Mammary epithelial cell (primary cell): ENCODE measurements around the gene DVL2.

Experiments used
- CTCF ChIP-seq, 2 donors: IDR thresholded peaks in 1 of 2; conservative IDR thresholded peaks in 1 of 2; 2 replicates each; pipeline ENCODE4 v1.5.1; 2011 to 2012; ENCODE audit warnings: inconsistent platforms in 2 of 2, low read length in 2 of 2, mild to moderate bottlenecking in 2 of 2, control low read depth in 1 of 2, low read depth in 1 of 2; ENCODE audit not compliant: insufficient read depth in 1 of 2; ENCODE audit errors: extremely low read depth in 1 of 2
- EZH2 ChIP-seq: IDR thresholded peaks from 2 replicates; pipeline ENCODE4 v1.6.1; 2012; ENCODE audit warnings: low read length, inconsistent platforms, borderline replicate concordance

- TF ChIP-seq EZH2 = no peak
- TF ChIP-seq CTCF (conservative IDR thresholded peaks at IDR 0.05 in 1 of 2, IDR thresholded peaks at IDR 0.05 in 1 of 2; ENCODE audit: extremely low read depth in 1 of 2, insufficient read depth in 1 of 2, low read depth in 1 of 2, low read length in 2 of 2) = no peak
These were observed 50.8 kb downstream of the DVL2 start for GRCh38 chr17:7183433-7184090.
